Progenitor cell of endocrine pancreas (in vitro differentiated cells): ENCODE measurements around the gene TAS2R4. TPM values are rescaled to one million over a fixed set of nuclear protein-coding genes. Genes with fewer than 3 reads are reported as not detected.
"Not testable (repeated sequence)": the region's sequence is repeated elsewhere in the genome, so short reads cannot be mapped to it uniquely, and the experiment has no call there.

ENCODE experiments used
- DNase-seq: peaks from one replicate; pipeline ENCODE4 v3.0.0; 2021; ENCODE audit warnings: low spot score; ENCODE audit not compliant: unreplicated experiment
- H3K27ac Mint-ChIP-seq: 2 replicates; pipeline ENCODE4 v1.8.0; 2021; ENCODE audit warnings: mild to moderate bottlenecking, moderate library complexity, mixed read lengths
- H3K27me3 Mint-ChIP-seq: 2 replicates; pipeline ENCODE4 v1.8.0; 2021; ENCODE audit warnings: mixed read lengths
- H3K36me3 Mint-ChIP-seq: 2 replicates; pipeline ENCODE4 v1.8.0; 2022; ENCODE audit warnings: mixed read lengths; ENCODE audit not compliant: insufficient read depth
- H3K4me1 Mint-ChIP-seq: 2 replicates; pipeline ENCODE4 v1.8.0; 2021; ENCODE audit warnings: low read depth, mixed read lengths
- H3K4me3 Mint-ChIP-seq: 2 replicates; pipeline ENCODE4 v1.8.0; 2021; ENCODE audit warnings: low read depth, mild to moderate bottlenecking, moderate library complexity, mixed read lengths
- H3K9me3 Mint-ChIP-seq: 2 replicates; pipeline ENCODE4 v1.8.0; 2021; ENCODE audit warnings: low read depth, mixed read lengths
- total RNA-seq: library from RNA; stranded (reverse); gene quantifications from 2 replicates; pipeline ENCODE4 v1.2.1, GENCODE V29; 2021
- TF ChIP-seq, protein P1 (sequence below): fragments of 200-600 bp; sonication (generic); IDR thresholded peaks from one replicate; pipeline ENCODE4 v1.5.0; 2021; ENCODE audit warnings: antibody characterized with exemption, mild to moderate bottlenecking; ENCODE audit not compliant: unreplicated experiment

TAS2R4 gene
- total RNA-seq, 1 donor from 2014 or later = 2.4 TPM

DNA sequence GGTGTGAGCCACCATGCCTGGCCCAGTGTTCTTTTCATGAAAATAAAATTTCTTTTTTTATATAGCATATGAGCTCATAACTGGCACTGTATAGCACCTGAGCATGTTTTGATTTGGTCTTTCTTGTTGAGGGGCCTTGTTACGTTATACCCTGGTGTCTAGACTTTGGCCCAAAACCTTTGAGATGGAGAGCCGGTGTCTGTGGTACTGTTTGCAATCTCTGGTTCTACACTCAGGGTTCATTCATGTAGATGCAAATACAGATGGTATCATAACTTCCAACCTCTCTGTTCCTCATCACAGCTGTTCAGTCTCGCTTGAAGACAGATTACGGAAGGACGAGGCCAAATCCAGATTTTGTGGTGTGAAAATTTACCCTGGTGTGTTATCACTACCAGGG, 13.4 kb downstream of the TAS2R4 start, which contains the start of gene TAS2R5:
Gene TAS2R5 (plus strand): TSS at position 301 of the 400 bp plus-strand sequence. CDS start 145 bp downstream, outside the sequence.
- TF ChIP-seq, protein P1, sequence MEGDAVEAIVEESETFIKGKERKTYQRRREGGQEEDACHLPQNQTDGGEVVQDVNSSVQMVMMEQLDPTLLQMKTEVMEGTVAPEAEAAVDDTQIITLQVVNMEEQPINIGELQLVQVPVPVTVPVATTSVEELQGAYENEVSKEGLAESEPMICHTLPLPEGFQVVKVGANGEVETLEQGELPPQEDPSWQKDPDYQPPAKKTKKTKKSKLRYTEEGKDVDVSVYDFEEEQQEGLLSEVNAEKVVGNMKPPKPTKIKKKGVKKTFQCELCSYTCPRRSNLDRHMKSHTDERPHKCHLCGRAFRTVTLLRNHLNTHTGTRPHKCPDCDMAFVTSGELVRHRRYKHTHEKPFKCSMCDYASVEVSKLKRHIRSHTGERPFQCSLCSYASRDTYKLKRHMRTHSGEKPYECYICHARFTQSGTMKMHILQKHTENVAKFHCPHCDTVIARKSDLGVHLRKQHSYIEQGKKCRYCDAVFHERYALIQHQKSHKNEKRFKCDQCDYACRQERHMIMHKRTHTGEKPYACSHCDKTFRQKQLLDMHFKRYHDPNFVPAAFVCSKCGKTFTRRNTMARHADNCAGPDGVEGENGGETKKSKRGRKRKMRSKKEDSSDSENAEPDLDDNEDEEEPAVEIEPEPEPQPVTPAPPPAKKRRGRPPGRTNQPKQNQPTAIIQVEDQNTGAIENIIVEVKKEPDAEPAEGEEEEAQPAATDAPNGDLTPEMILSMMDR = no peak
- no peak within 1 kb of the TSS for H3K27ac Mint-ChIP-seq
- no peak for DNase-seq
- peaks cover 8% of the 10 kb centered on the region for H3K36me3 Mint-ChIP-seq
- peaks cover 7% of the 10 kb centered on the region for H3K4me1 Mint-ChIP-seq
- no peaks in the 10 kb centered on the region for H3K27me3 Mint-ChIP-seq
- H3K4me3 Mint-ChIP-seq = no peak within 1 kb of the TSS
- no peaks in the 10 kb centered on the region for H3K9me3 Mint-ChIP-seq

- TF ChIP-seq, protein P1 = no peak
- H3K4me3 Mint-ChIP-seq = no peak overlapping the region
- peaks cover 8% of the 10 kb centered on the region for H3K36me3 Mint-ChIP-seq
- H3K27ac Mint-ChIP-seq = no peak overlapping the region
- no peaks in the 10 kb centered on the region for H3K9me3 Mint-ChIP-seq
- H3K27me3 Mint-ChIP-seq = no peaks in the 10 kb centered on the region
- H3K4me1 Mint-ChIP-seq = peaks cover 9% of the 10 kb centered on the region
- no peak for DNase-seq
Measured at GRCh38 chr7:141792526-141792925, 16.1 kb downstream of the TAS2R4 start.

DNA sequence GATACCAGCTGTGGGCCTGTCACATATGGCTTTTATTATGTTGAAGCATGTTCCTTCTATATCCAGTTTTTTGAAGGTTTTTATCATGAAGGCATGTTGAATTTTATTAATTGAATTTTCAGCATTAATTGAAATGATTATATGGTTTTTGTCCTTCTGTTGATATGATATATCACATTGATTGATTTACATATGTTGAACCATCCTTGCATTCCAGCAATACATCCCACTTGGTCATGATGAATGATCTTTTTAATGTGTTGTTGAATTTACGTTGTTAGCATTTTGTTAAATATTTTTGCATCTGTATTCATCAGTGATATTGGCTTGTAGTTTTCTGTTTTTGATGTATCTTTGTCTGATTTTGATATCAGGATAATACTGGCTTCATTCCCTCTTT, 43.6 kb downstream of the TAS2R4 start:
- H3K27me3 Mint-ChIP-seq = no peaks in the 10 kb centered on the region
- no peak overlapping the region for H3K4me3 Mint-ChIP-seq
- peaks cover 51% of the 10 kb centered on the region for H3K9me3 Mint-ChIP-seq

DNA sequence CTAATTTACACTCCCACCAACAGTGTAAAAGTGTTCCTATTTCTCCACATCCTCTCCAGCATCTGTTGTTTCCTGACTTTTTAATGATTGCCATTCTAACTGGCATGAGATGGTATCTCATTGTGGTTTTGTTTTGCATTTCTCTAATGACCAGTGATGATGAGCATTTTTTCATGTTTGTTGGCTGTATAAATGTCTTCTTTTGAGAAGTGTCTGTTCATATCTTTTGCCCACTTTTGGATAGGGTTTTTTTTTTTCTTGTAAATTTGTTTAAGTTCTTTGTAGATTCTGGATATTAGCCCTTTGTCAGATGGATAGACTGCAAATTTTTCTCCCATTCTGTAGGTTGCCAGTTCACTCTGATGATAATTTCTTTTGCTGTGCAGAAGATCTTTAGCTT, 46.0 kb downstream of the TAS2R4 start:
- not testable (repeated sequence) for H3K27ac Mint-ChIP-seq, H3K4me1 Mint-ChIP-seq, H3K27me3 Mint-ChIP-seq, H3K4me3 Mint-ChIP-seq, DNase-seq
- Mint-ChIP-seq H3K36me3 (peaks cover 27% of the 10 kb centered on the region), H3K9me3 (peaks cover 48% of the 10 kb centered on the region)

More for the DNA sequence above, 43.6 kb downstream of the TAS2R4 start:
- H3K27ac Mint-ChIP-seq = no peak overlapping the region
- peaks cover 30% of the 10 kb centered on the region for H3K36me3 Mint-ChIP-seq
- TF ChIP-seq, protein P1 = no peak
- DNase-seq = no peak
- H3K4me1 Mint-ChIP-seq = no peaks in the 10 kb centered on the region

Other genes with a start within 250 kb of the TAS2R4 start
- gene AGK, start 225.3 kb upstream of the TAS2R4 start, total RNA-seq = 25.6 and 30.0 TPM in 2 replicates
- gene DENND11, start 74.5 kb upstream of the TAS2R4 start, total RNA-seq = 52.3 and 52.8 TPM in 2 replicates
- gene WEE2, start 68.3 kb upstream of the TAS2R4 start, total RNA-seq = 0.16 and 0.36 TPM in 2 replicates
- gene SSBP1, start 38.3 kb upstream of the TAS2R4 start, total RNA-seq = 129 and 132 TPM in 2 replicates
- gene TAS2R3, start 12.6 kb upstream of the TAS2R4 start, total RNA-seq = 3.1 and 3.9 TPM in 2 replicates
- gene TAS2R5, start 13.5 kb downstream of the TAS2R4 start, total RNA-seq = 5.0 and 6.4 TPM in 2 replicates
- gene PRSS37, start 64.8 kb downstream of the TAS2R4 start, total RNA-seq = not detected in 2 replicates
- gene OR9A4, start 139.7 kb downstream of the TAS2R4 start, total RNA-seq = 0.31 TPM in 1 of 2 replicates, not detected in the other
- not detected in 2 replicates for gene CLEC5A, start 170.3 kb downstream of the TAS2R4 start, total RNA-seq
- gene TAS2R38, start 197.1 kb downstream of the TAS2R4 start, total RNA-seq = not detected in 2 replicates
- gene MGAM, start 219.2 kb downstream of the TAS2R4 start, total RNA-seq = 2.0 and 2.5 TPM in 2 replicates